Activated naive CD8-positive, alpha-beta T cell treated with anti-CD3 and anti-CD28 coated beads, Interleukin-2, amount 50 U/mL, for 24 hours (primary cell): ENCODE measurements around the gene VPS41.

Source experiments
- ATAC-seq: fragments of 150-1000 bp; cut with Tn5 transposase; one replicate; pipeline ENCODE4 v1.10.0; 2021
- DNase-seq: peaks from one replicate; pipeline ENCODE4 v3.0.0; 2021
- H3K27ac Mint-ChIP-seq: one replicate; pipeline ENCODE4 v1.8.0; 2021; ENCODE audit warnings: mild to moderate bottlenecking, mixed read lengths
- H3K27me3 Mint-ChIP-seq: one replicate; pipeline ENCODE4 v1.8.0; 2021; ENCODE audit warnings: mixed read lengths
- H3K36me3 Mint-ChIP-seq: one replicate; pipeline ENCODE4 v1.8.0; 2021; ENCODE audit warnings: low read depth, mixed read lengths
- H3K4me1 Mint-ChIP-seq: one replicate; pipeline ENCODE4 v1.8.0; 2021; ENCODE audit warnings: mixed read lengths
- H3K4me3 Mint-ChIP-seq: one replicate; pipeline ENCODE4 v1.8.0; 2021; ENCODE audit warnings: mild to moderate bottlenecking, moderate library complexity, mixed read lengths
- H3K9me3 Mint-ChIP-seq: one replicate; pipeline ENCODE4 v1.8.0; 2021; ENCODE audit warnings: mixed read lengths

Gene VPS41

DNA sequence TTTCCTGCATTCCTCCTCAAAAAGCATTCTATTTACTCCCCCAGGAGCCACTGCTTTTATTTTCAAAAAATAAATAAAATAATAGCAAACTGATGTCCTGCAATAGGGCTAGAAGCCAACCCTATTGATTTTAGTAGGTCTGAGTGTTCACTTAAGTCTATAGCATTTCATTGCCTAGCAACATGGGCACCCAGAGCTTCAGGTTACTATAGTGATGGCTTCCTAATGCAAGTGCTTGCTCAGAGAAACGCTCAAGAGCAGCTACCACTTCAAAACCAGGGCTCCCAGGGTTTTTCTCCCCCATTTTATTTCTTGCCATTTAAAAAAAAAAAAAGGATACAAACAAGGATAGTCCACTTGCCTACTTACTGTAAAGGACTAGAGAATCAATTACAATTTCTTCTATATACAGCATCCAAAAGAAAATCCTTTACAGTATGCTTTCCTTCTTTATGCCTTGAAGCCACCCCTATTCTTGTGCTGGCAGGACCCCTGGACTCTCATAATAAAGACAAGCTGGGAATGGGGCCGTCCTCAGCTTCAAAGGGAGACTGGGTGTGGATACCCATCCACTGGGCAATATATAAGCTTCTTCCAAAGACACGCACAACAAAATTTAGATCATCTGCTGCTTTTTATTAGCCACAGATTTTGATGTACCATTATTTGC lies 133.3 kb downstream of the VPS41 start:
- H3K4me1 Mint-ChIP-seq, result no peaks in the 10 kb centered on the region
- no peaks in the 10 kb centered on the region for H3K27me3 Mint-ChIP-seq
- ATAC-seq (no peak), DNase-seq (no peak)
- H3K27ac Mint-ChIP-seq, result no peak overlapping the region
- no peaks in the 10 kb centered on the region for H3K9me3 Mint-ChIP-seq
- peaks cover 25% of the 10 kb centered on the region for H3K36me3 Mint-ChIP-seq
- no peak overlapping the region for H3K4me3 Mint-ChIP-seq

DNA sequence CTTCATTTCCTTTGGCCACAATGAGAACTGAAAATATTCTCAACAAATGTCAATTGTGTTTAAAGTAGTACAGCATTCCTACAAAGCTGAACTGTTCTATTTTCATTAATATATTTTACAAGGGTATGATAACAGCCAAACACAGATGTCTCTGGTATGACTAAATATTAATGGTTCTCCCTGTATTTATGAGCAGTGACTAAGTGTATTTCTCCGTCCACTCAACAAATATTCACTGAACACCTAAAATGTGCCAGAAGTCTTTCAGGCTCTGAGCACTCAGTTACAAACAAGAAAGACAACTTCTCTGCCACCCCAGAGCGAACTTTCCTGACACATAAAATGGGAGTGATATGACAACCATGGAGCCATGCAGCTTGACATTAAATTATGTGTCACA lies 135.6 kb downstream of the VPS41 start:
- H3K27me3 Mint-ChIP-seq, result no peaks in the 10 kb centered on the region
- no peak for DNase-seq
- peaks cover 38% of the 10 kb centered on the region for H3K36me3 Mint-ChIP-seq
- H3K4me1 Mint-ChIP-seq, result no peaks in the 10 kb centered on the region
- no peaks in the 10 kb centered on the region for H3K9me3 Mint-ChIP-seq
- ATAC-seq, result no peak
- H3K27ac Mint-ChIP-seq, result no peak overlapping the region
- no peak overlapping the region for H3K4me3 Mint-ChIP-seq

DNA sequence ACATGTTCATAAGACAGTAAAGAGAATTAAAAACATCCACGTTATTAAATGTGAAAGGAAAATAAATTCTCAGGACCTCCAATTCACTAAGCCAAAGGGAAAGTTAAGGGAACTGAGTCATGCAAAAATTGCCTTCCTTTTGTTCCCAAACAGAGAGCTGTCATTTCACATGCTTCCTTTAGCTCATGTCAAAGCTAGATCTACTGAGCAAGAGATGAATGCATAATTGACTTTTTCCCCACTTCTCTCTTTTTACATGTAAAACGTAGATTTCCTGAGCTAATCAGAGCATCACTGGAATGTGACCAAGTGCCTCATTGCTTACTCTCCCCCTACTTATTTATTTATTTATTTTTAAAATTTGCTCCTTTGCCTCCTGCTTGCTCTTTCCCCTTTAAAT lies 148.8 kb downstream of the VPS41 start:
- Mint-ChIP-seq H3K27ac (no peak overlapping the region), H3K36me3 (peaks cover 25% of the 10 kb centered on the region), H3K9me3 (no peaks in the 10 kb centered on the region), H3K4me1 (no peaks in the 10 kb centered on the region), H3K27me3 (no peaks in the 10 kb centered on the region), H3K4me3 (no peak overlapping the region)
- no peak for DNase-seq
- ATAC-seq, result no peak

DNA sequence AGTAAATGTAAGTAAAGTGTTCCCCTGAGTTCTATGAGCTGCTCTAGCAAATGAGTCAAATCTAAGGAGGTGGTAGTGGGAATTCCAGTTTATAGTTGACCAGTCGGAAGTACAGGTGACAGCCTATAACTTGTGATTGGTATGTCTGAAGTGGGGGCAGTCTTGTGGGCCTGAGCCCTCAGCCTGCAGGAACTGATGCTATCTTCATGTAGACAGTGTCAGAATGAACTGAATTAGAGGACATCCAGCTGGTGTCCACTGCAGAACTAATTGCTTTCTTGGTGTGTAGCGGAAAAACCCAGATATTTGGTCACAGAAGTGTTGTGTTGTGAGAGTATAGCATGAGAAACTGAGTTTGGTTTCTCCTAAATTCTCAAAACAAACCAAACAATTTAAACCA lies 150.0 kb downstream of the VPS41 start:
- H3K27ac Mint-ChIP-seq, result no peak overlapping the region
- no peak for DNase-seq
- peaks cover 20% of the 10 kb centered on the region for H3K36me3 Mint-ChIP-seq
- no peaks in the 10 kb centered on the region for H3K4me1 Mint-ChIP-seq
- no peaks in the 10 kb centered on the region for H3K9me3 Mint-ChIP-seq
- H3K27me3 Mint-ChIP-seq, result no peaks in the 10 kb centered on the region
- H3K4me3 Mint-ChIP-seq, result no peak overlapping the region
- ATAC-seq, result no peak

DNA sequence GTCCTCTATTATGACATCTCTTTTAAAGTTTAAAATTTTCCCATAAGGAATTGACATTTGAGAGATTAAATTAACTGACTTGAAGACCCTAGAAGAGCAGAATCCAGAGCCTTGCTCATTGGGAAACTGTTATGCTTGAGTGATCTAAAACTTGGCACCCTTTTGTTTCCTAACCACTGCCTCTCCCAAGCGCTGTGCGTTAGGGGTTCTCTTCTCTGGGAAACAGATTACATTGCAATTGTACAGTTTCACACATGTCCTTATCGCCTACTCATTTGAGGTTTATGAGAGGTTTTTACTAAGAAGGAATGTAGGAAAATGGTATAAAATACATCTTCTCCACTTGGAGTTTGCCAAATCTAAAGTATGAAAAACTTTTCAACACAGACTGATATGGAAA lies 151.1 kb downstream of the VPS41 start:
- no peak overlapping the region for H3K4me3 Mint-ChIP-seq
- H3K9me3 Mint-ChIP-seq, result no peaks in the 10 kb centered on the region
- H3K4me1 Mint-ChIP-seq, result no peaks in the 10 kb centered on the region
- peaks cover 19% of the 10 kb centered on the region for H3K36me3 Mint-ChIP-seq
- H3K27me3 Mint-ChIP-seq, result no peaks in the 10 kb centered on the region
- ATAC-seq (no peak), DNase-seq (no peak)
- H3K27ac Mint-ChIP-seq, result no peak overlapping the region

DNA sequence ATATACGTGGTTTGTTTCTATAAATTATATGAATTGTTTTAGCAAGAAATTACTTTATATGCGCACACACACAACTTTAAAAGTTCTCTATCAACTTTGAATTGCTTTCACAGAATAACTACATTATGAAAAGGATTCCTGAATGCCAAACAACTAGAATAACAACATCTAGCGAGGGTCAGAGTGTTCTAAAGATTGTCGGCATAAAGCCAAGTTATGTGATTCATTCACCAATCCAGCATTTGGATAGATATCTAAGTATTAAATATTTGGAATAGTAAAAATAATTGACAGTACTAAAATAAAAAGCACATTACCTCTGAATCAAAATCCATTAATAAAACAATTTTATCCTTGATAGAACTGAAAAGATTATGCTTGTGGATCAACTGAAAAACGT lies 152.5 kb downstream of the VPS41 start:
- H3K9me3 Mint-ChIP-seq, result no peaks in the 10 kb centered on the region
- ATAC-seq, result no peak
- no peak for DNase-seq
- H3K4me3 Mint-ChIP-seq, result no peak overlapping the region
- H3K36me3 Mint-ChIP-seq, result peaks cover 24% of the 10 kb centered on the region
- no peaks in the 10 kb centered on the region for H3K27me3 Mint-ChIP-seq
- no peak overlapping the region for H3K27ac Mint-ChIP-seq
- no peaks in the 10 kb centered on the region for H3K4me1 Mint-ChIP-seq

DNA sequence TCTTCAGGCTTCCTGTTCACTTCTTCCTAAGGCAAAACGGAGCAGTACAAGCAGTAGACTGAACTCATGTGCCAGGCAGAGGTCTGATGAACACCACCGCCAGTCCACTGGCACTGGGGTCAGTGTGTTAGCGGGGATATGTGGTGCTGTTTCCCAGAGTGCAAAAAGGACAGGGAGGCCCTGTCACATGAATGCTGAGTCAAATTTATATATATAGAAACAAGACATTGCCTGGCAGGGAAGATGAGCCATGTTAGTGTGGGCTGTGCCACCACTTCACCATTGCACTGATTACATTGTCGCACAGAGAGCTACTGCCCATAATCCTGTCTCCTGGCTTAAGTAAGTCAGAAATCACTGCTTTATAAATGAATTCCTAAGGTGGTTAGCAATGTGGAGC lies 155.6 kb downstream of the VPS41 start:
- no peak for ATAC-seq
- no peaks in the 10 kb centered on the region for H3K9me3 Mint-ChIP-seq
- no peak for DNase-seq
- H3K27me3 Mint-ChIP-seq, result no peaks in the 10 kb centered on the region
- peaks cover 32% of the 10 kb centered on the region for H3K36me3 Mint-ChIP-seq
- H3K4me3 Mint-ChIP-seq, result no peak overlapping the region
- no peak overlapping the region for H3K27ac Mint-ChIP-seq
- H3K4me1 Mint-ChIP-seq, result no peaks in the 10 kb centered on the region

DNA sequence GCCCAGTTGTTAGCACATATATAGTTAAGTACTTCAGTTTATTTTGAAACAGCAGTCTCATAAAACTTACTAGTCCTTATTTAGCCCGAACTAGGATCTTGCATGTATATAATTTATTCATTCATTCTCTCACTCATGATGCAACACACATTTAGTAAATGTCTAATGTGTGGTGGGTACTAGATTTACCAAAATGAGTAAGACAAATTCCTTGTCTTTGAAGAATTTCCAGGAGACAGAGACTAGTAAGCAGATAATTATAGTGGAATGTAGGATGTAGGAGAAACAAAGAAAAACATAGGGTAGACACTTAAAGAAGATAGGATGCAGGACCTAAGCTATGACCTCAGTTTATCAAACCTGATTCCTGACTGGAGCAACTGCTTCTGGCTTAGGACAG lies 157.6 kb downstream of the VPS41 start:
- DNase-seq (no peak), ATAC-seq (no peak)
- H3K27me3 Mint-ChIP-seq, result no peaks in the 10 kb centered on the region
- H3K4me1 Mint-ChIP-seq, result no peaks in the 10 kb centered on the region
- H3K36me3 Mint-ChIP-seq, result peaks cover 28% of the 10 kb centered on the region
- no peak overlapping the region for H3K4me3 Mint-ChIP-seq
- no peaks in the 10 kb centered on the region for H3K9me3 Mint-ChIP-seq
- H3K27ac Mint-ChIP-seq, result no peak overlapping the region

DNA sequence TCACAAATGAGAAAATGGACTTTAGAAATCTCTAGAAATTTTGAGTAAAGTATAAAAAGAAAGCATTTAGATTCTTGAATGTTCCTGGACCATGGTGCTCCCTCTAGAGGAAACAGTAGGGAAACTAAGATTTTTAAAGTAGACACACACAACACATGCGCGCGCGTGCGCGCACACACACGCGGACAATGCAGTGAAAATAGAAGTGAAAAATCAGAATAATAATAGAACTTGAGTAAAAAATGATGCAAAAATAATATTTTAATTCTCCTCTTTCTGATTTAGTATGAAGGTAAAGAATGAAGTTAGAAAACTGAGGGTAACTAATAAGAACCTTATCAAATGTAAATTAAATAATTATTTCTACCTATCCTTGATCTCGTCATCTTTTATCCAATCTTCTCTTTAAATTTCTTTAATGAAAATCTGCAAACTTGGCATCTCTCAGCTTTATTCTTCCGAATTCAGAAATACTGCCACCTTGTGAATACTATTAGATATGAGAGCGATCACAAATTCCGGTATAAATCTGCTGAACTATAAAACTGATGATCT lies 160.9 kb downstream of the VPS41 start:
- Mint-ChIP-seq H3K9me3 (no peaks in the 10 kb centered on the region), H3K4me1 (no peaks in the 10 kb centered on the region), H3K4me3 (no peak overlapping the region), H3K36me3 (peaks cover 27% of the 10 kb centered on the region), H3K27ac (no peak overlapping the region), H3K27me3 (no peaks in the 10 kb centered on the region)
- no peak for DNase-seq
- ATAC-seq, result no peak

DNA sequence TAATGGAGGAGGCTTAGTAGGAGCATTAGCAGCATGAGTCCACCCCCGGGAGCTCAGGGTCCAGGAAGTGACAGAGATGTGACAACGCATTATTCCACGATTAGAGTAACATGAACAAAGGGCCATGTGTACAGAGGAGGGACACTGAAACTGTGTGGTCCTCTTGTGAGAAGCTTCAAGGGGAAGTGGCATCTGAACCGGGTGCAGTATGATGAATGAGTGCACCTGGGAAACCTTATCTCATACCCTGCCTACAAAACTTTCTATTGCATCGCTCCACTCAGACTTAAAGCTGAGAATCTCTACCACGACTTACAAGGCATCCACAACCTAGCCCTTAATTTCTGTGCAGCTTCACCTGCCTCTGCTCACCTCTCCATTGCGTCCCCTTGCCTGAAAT lies 162.6 kb downstream of the VPS41 start:
- no peak for DNase-seq
- Mint-ChIP-seq H3K27ac (no peak overlapping the region), H3K27me3 (no peaks in the 10 kb centered on the region), H3K9me3 (no peaks in the 10 kb centered on the region), H3K4me1 (no peaks in the 10 kb centered on the region), H3K4me3 (no peak overlapping the region), H3K36me3 (peaks cover 20% of the 10 kb centered on the region)
- no peak for ATAC-seq

DNA sequence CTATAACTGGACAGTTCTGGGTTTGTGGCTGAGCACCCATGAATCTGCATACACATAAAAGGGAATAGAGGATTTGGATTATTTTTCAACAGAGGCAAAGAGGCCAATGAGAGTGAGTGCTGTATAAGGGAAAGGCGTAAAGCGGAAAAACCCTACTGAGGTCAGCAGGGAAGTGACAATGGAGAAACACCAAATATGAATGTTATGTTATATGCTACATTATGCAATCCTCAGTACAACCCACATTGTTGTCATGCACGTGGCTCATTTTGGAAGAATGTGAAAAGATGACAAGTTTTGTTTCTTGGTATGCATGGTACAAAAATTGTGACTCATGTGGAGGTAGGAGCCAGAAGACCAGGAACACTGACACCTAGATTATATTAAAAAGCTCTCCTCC lies 164.2 kb downstream of the VPS41 start:
- Mint-ChIP-seq H3K4me3 (no peak overlapping the region), H3K4me1 (no peaks in the 10 kb centered on the region), H3K27me3 (no peaks in the 10 kb centered on the region), H3K9me3 (no peaks in the 10 kb centered on the region), H3K27ac (no peak overlapping the region), H3K36me3 (peaks cover 20% of the 10 kb centered on the region)
- ATAC-seq, result peak; percentile 24
- no peak for DNase-seq

DNA sequence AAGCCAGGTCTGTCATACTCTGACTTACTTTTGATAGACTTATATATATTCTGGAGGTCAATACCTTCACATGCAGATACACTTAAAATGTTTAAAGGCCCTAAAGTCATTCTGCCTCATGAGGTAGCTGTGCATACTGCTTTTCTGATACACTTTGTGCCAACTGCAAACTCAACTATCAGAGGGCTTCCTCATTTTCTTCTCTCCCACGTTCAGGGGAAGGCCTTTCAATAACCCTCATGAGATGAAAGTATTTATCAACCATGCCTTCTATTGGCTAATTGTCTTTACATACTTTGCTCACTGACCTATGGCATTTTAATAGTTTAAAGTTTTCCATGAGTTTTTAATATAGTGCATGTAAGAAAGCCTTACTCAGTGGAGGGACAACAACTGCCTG lies 165.1 kb downstream of the VPS41 start:
- Mint-ChIP-seq H3K4me3 (no peak overlapping the region), H3K4me1 (no peaks in the 10 kb centered on the region), H3K36me3 (peaks cover 20% of the 10 kb centered on the region), H3K27ac (no peak overlapping the region), H3K27me3 (no peaks in the 10 kb centered on the region), H3K9me3 (no peaks in the 10 kb centered on the region)
- ATAC-seq (no peak), DNase-seq (no peak)

DNA sequence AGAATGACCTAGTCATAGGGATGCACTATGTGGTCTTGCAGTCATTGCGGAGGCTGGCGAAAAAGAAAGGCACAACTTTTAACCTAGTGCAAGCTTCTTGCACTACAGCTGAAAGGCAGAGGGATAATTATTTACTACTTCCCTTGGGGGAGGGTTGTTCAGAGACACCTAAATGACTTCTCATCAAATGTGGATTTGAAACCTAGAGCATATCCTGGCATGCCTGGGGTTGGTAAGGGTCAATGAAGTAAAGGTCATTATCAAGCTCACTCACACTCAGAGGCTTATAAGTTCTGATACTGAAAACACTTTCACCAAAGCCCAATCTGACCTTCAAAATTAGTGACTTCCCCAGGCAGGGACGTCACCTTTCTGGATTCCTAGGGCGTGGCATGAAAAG lies 168.9 kb downstream of the VPS41 start:
- DNase-seq (no peak), ATAC-seq (no peak)
- H3K36me3 Mint-ChIP-seq, result peaks cover 26% of the 10 kb centered on the region
- no peaks in the 10 kb centered on the region for H3K27me3 Mint-ChIP-seq
- no peak overlapping the region for H3K4me3 Mint-ChIP-seq
- no peaks in the 10 kb centered on the region for H3K9me3 Mint-ChIP-seq
- no peak overlapping the region for H3K27ac Mint-ChIP-seq
- no peaks in the 10 kb centered on the region for H3K4me1 Mint-ChIP-seq

DNA sequence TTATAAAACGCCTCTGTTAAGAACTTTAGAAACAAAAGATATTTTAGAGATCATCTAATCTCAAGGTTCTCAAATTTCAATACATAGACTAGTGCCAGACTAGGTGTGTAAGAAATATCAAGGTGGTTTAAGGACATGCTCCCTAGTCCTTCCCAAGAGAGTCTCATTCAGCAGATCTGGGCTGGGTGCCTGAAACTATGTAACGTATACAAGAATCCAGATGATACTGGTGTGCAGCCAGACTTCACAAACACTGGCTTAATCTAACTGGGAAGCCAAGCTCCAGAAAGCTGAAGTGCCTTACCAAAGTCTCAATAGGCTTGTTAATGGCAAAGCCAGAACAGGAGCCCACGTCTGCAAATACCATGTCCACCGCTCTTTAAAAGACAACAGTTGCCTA lies 172.9 kb downstream of the VPS41 start:
- H3K27ac Mint-ChIP-seq, result no peak overlapping the region
- DNase-seq (no peak), ATAC-seq (no peak)
- no peaks in the 10 kb centered on the region for H3K27me3 Mint-ChIP-seq
- H3K36me3 Mint-ChIP-seq, result peaks cover 28% of the 10 kb centered on the region
- no peaks in the 10 kb centered on the region for H3K4me1 Mint-ChIP-seq
- no peaks in the 10 kb centered on the region for H3K9me3 Mint-ChIP-seq
- H3K4me3 Mint-ChIP-seq, result no peak overlapping the region

DNA sequence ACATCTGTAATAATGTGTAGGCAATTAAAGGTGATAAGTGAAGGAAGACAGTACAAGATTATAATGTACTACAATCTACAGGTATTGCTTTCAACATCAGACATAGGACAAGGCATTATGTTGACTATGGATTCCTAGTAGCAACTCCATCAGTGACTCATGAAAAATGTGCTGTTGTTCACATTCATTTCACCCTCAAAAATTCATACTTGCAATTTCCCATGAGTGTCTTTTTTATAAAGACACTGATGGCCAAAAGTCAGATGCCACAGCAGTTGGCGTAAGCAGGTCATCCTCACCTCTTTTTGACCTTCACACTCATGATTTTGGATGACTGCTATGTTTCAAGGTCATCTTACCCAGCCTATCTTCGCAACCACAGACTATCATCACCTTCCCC lies 177.8 kb downstream of the VPS41 start:
- Mint-ChIP-seq H3K4me1 (no peaks in the 10 kb centered on the region), H3K27me3 (no peaks in the 10 kb centered on the region), H3K36me3 (peaks cover 28% of the 10 kb centered on the region), H3K4me3 (no peak overlapping the region), H3K27ac (no peak overlapping the region), H3K9me3 (no peaks in the 10 kb centered on the region)
- DNase-seq (no peak), ATAC-seq (peak; percentile 24)

DNA sequence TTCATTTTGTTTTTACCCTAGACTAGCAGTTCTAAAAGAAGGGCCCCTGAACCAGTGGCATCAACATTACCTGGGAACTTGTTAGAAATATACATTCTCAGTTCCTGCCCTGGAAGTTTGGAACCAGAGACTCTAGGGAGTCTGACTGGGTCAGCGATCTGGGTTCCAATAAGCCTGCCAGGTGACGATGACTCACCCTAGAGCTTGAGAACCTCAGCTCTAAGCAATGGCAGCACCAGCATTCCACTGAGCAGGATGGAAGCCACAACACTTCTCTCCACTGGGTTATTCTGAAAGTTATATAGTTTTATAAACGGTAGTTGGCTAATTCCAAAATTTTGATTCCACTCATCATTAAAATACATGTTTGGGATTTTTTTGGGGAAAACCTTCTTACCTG lies 180.8 kb downstream of the VPS41 start:
- H3K27ac Mint-ChIP-seq, result no peak overlapping the region
- DNase-seq (no peak), ATAC-seq (no peak)
- H3K9me3 Mint-ChIP-seq, result no peaks in the 10 kb centered on the region
- no peaks in the 10 kb centered on the region for H3K27me3 Mint-ChIP-seq
- H3K4me3 Mint-ChIP-seq, result no peak overlapping the region
- peaks cover 25% of the 10 kb centered on the region for H3K36me3 Mint-ChIP-seq
- no peaks in the 10 kb centered on the region for H3K4me1 Mint-ChIP-seq
